Mucosa of gallbladder (tissue), 1 donor: ENCODE data around the gene PGGHG. TPM values are rescaled to one million over a fixed set of nuclear protein-coding genes. Genes with fewer than 3 reads are reported as not detected.
"Not testable (repeated sequence)": the region's sequence is repeated elsewhere in the genome, so short reads cannot be mapped to it uniquely, and the experiment has no call there.

ENCODE experiments used
- DNase-seq: peaks from one replicate; pipeline ENCODE4 v3.0.0-alpha.2; 2020; ENCODE audit warnings: low spot score
- total RNA-seq: library from RNA; stranded (reverse); gene quantifications from one replicate; pipeline ENCODE4 v1.2.1, GENCODE V29; 2021
- donor health status: DM: no; HTN: no; CAD: no.

PGGHG gene
- total RNA-seq, 1 donor from 2014 or later, result 42.8 TPM

- no peak for DNase-seq
Measured at GRCh38 chr11:285021-285893, 3.7 kb upstream of the PGGHG start.

- no peak for DNase-seq
Measured at GRCh38 chr11:285894-286220, 3.1 kb upstream of the PGGHG start.

GRCh38 chr11:286977-287820, 1.7 kb upstream of the PGGHG start:
- not testable (repeated sequence) for DNase-seq

GRCh38 chr11:287821-288477, 977 bp upstream of the PGGHG start:
- no peak for DNase-seq

GRCh38 chr11:289398-289711, 429 bp downstream of the PGGHG start:
- DNase-seq, result no peak

- DNase-seq, result no peak
Measured at GRCh38 chr11:289712-290620, 1.0 kb downstream of the PGGHG start.

- DNase-seq, result no peak
Measured at GRCh38 chr11:290621-291231, 1.8 kb downstream of the PGGHG start.

- no peak for DNase-seq
Measured at GRCh38 chr11:291281-292210, 2.6 kb downstream of the PGGHG start.

- no peak for DNase-seq
Measured at GRCh38 chr11:292211-293121, 3.5 kb downstream of the PGGHG start.

GRCh38 chr11:293271-293851, 4.4 kb downstream of the PGGHG start:
- DNase-seq, result no peak

GRCh38 chr11:293852-294661, 5.1 kb downstream of the PGGHG start:
- no peak for DNase-seq

- no peak for DNase-seq
Measured at GRCh38 chr11:294780-295179, 5.9 kb downstream of the PGGHG start.

GRCh38 chr11:295351-296170, 6.6 kb downstream of the PGGHG start:
- DNase-seq, result no peak

GRCh38 chr11:296171-297050, 7.5 kb downstream of the PGGHG start:
- DNase-seq, result no peak

- DNase-seq, result no peak
Measured at GRCh38 chr11:297051-297585, 8.2 kb downstream of the PGGHG start.
